ENCODE results near the gene FKBP8.
"Not testable (repeated sequence)": the region's sequence is repeated elsewhere in the genome, so short reads cannot be mapped to it uniquely, and the experiment has no call there.

Gene FKBP8

DNA sequence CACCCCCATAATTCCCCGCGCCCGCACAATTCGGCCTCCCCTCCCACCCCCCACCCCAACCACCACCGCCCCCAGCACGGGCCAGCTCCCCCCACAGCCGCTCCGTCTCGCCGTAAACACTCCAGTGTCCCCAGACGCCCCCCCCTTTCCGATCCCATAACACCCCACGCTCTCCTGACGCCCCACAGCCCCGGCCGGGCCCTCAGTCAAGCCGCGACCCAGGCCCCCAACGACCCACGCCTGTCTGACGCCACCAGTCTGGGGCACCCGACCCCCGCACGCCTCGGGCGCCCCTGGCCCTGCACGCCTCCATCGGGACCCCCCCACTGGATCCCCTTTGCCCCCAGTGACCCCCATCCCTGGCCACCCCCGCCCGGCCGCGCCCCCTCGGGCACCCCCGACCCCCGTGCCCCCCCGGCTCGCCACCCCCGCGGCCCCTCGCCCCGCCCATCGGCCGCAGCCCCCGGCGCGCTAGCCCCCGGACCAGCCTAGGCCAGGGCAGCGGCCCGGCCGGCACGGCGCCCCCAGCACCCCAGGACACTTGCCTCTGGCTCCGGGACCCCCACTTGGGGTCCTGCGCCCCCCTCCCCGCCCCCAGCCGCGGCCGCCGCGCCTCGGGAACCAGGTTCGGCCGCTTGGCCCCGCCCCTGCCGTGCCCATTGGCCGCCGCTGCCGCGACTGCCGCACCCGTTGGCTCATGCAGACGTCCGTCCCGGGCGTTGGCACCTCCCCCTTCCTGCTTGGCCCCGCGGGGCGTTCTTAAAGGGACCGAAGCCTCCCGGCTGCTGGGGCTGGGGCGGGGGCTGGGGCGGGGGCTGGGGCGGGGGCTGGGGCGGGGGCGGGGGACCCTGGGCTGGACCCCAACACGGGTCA is at the start of gene FKBP8:
FKBP8 (minus strand) TSS at position 633 of the 873 bp plus-strand sequence. CDS start 1,603 bp downstream, outside the sequence.
- H3K27ac ChIP-seq, result peak within 1 kb of the TSS; percentile 87 to 100
- peak; percentile 93 for DNase-seq (ENCODE audit: low spot score)
- peak within 1 kb of the TSS; percentile 99 for H3K4me3 ChIP-seq
- TF ChIP-seq, protein P1, sequence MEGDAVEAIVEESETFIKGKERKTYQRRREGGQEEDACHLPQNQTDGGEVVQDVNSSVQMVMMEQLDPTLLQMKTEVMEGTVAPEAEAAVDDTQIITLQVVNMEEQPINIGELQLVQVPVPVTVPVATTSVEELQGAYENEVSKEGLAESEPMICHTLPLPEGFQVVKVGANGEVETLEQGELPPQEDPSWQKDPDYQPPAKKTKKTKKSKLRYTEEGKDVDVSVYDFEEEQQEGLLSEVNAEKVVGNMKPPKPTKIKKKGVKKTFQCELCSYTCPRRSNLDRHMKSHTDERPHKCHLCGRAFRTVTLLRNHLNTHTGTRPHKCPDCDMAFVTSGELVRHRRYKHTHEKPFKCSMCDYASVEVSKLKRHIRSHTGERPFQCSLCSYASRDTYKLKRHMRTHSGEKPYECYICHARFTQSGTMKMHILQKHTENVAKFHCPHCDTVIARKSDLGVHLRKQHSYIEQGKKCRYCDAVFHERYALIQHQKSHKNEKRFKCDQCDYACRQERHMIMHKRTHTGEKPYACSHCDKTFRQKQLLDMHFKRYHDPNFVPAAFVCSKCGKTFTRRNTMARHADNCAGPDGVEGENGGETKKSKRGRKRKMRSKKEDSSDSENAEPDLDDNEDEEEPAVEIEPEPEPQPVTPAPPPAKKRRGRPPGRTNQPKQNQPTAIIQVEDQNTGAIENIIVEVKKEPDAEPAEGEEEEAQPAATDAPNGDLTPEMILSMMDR (IDR thresholded peaks at IDR 0.05), result no peak

DNA sequence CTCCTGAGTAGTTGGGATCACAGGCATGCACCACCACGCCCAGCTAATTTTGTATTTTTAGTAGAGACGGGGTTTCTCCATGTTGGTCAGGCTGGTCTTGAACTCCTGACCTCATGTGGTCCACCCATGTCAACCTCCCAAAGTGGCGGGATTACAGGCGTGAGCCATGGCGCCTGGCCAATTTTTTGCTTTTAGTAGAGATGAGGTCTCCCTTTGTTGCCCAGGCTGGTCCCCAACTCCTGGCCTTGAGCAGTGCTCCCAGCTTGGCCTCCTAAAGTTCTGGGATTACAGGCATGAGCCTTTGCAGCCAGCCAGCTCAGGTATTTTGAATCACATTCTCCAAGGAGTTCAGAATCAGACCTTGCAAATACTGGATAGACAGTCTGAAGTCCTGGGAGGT is 49.4 kb upstream of the FKBP8 start:
- DNase-seq (ENCODE audit: low spot score); H3K27ac ChIP-seq; H3K4me3 ChIP-seq: not testable (repeated sequence)

DNA sequence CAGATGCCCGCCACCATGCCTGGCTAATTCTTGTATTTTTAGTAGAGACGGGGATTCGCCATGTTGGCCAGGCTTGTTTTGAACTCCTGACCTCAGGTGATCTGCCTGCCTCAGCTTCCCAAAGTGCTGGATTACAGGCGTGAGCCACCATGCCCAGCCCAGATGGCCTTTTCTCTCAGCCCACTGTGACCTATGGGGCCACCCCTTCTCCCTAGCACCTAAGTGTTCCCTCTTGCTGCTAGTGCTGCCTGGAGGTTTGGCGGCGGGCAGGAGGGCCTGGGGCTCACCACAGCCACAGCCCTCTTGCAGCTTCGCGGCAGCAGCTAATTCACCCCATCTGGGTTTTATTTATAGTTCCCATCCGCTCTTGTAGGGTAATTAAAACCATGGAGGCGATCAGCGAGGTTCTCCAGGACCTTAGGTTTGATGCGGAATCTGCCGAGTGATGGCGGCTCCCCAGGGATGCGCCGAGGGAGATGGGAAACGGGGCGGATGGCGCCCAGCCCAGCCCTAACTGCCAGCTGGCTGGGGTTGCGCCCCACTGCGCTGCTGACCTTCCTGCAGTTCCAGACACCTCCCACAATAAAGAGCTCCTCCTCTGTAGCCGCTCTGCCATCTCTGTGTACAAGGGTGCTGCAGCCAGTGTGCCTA is 48.5 kb upstream of the FKBP8 start:
- Histone ChIP-seq H3K4me3 (no peak overlapping the region), H3K27ac (no peak overlapping the region)
- DNase-seq (ENCODE audit: low spot score), result no peak
- TF ChIP-seq, protein P1 (IDR thresholded peaks at IDR 0.05), result no peak

DNA sequence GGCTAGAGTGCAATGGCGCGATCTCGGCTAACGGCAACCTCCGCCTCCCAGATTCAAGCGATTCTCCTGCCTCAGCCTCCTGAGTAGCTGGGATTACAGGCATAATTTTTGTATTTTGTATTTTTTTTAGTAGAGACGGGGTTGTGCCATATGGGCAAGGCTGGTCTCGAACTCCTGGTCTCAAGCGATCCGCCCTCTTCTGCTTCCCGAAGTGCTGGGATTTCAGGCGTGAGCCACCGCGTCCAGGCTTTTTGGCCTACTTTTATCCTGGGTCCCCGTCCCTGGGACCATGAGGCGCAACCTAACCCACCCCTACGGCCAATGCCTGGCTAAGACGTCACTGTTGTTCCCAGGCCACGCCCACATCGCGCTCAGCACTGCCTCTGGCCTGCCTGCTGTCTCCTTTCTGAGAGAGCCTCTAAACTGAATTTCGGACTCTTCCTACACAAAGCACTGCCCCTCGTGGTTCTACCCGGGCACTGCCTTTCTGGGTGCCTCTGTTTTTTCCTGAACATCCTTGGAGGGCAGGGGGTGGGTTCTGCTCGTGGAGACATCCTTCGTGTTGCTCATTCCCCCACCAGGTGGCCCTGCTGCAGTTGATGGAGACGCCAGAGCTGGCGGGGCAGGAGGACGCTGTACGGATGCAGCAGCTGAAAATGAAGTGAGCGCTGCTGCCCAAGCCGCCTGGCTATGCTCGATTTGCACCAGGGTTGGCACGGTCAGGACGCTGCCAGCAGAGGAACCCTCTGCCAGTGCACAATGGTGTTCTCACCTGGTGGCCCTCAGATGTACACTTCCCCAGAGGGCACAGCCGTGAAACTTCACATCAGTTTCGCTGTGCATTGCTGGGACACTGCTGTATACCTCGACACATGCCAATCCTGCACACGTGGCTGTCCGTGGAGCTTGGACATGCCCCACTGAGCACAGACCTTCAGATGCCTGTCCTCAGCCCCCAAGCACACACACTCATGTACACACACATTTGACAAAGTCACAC is 47.2 kb upstream of the FKBP8 start:
- peak overlapping the region in 1 of 2 donors; percentile 28 for H3K27ac ChIP-seq
- TF ChIP-seq, protein P1 (IDR thresholded peaks at IDR 0.05), result no peak
- no peak overlapping the region for H3K4me3 ChIP-seq
- DNase-seq (ENCODE audit: low spot score), result peak; percentile 74

DNA sequence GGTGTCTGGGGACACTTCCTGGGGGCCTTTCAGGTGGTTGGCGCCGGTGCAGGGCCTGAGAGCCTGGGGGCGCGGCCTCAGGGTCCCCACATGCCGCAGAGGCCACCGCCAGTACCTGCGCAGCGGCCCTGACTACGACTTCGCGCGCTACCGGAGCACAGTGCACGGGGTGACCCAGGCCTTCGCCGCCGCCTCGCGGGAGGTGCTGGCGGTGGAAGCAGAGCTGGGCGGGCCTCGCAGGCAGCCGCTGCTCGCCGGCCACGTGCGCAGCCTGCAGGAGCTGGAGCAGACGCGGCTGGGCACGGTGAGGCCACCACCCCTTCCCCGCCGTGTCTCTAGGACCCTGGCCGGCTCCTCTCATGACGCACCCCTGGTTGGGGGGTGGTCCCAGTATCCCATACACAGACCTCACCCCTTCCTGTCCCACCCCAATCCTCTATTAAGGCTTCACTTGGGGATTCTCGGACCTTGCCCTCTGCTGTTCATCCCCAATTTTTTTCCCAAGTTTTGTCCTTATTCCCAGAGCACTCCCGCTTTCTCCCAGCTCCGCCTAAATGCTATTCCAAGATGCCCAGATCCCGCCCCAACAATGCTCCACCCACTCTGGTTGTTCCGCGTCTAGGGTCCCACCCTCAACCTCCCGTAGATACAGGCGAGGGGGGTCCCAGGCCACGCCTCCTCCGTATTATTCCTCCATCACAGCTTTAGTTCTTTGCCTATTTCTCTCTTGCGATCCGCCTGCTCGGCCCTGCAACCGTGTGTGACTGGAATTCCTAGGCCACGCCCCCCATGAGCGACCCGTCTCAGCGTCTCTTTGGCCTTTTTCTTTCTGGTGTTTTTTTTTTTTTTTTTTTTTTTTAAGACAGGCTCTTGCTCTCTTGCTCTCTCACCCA is 46.3 kb upstream of the FKBP8 start:
- no peak for DNase-seq (ENCODE audit: low spot score)
- TF ChIP-seq, protein P1 (IDR thresholded peaks at IDR 0.05), result peak; percentile 6
- Histone ChIP-seq H3K4me3 (peak overlapping the region; percentile 95), H3K27ac (peak overlapping the region; percentile 72 to 94)

DNA sequence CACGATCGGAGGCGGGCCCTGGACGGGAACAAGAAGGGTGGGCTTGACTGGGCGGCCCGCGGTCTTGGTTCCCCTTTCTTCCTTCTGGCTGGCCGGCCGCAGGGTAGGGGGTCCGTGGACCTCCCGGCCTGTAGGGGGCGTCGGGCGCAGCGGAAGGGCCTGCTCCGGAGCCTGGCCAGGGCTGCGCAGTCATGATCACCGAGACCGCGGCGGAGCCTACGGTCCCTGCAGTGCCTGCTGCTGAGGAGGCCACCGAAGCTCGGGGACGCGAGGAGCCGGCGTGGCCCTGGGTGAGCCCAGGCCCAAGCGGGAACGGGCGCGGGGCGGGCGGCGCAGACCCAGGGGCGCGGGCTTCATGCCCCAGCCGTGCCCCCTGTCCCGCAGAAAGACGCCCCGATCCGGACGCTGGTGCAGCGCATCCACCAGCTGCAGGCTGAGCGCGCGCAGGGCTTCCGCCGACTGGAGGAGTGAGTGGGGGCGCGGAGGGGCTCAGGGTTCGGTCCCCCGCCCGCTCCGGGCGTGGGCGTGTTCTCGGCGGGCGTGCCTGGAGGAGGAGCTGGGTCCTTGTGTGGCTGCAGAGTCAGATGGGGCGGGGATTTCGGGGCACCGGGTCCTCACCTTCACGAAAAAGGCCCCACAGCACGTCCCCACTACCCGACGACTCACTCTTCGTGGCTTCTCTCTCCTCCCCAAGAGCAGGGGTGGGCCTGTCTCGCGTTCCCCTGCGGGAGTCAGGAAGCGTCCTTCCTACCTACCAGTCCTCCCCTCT is 45.4 kb upstream of the FKBP8 start, which contains the start of gene REX1BD:
REX1BD (plus strand) TSS at position 188 of the 769 bp plus-strand sequence; CDS start at position 192, 4 bp downstream.
- Histone ChIP-seq H3K4me3 (peak within 1 kb of the TSS; percentile 95), H3K27ac (peak within 1 kb of the TSS; percentile 72 to 94)
- peak; percentile 89 for DNase-seq (ENCODE audit: low spot score)
- TF ChIP-seq, protein P1 (IDR thresholded peaks at IDR 0.05), result peak; percentile 66
